ENCODE results near the gene PRR30.
"Not testable (repeated sequence)": the region's sequence is repeated elsewhere in the genome, so short reads cannot be mapped to it uniquely, and the experiment has no call there.

PRR30 gene

GRCh38 chr2:27139310-27139709 lies at the start of gene PRR30:
PRR30 (minus strand) TSS chr2:27139410; CDS start chr2:27138329, 1,081 bp downstream.
- no peak for DNase-seq

- DNase-seq: no peak
Measured at GRCh38 chr2:27186613-27187345, 47.6 kb upstream of the PRR30 start.

GRCh38 chr2:27185331-27186026 lies 46.3 kb upstream of the PRR30 start:
- no peak for DNase-seq

GRCh38 chr2:27184115-27184514 lies 44.9 kb upstream of the PRR30 start:
- DNase-seq: no peak

GRCh38 chr2:27182346-27182745 lies 43.1 kb upstream of the PRR30 start:
- no peak for DNase-seq

- DNase-seq: no peak
Measured at GRCh38 chr2:27179344-27180000, 40.3 kb upstream of the PRR30 start.

GRCh38 chr2:27178469-27178868 lies 39.3 kb upstream of the PRR30 start:
- no peak for DNase-seq

GRCh38 chr2:27177441-27178351 lies 38.5 kb upstream of the PRR30 start:
- DNase-seq: no peak

- DNase-seq: not testable (repeated sequence)
Measured at GRCh38 chr2:27175781-27176180, 36.6 kb upstream of the PRR30 start.

GRCh38 chr2:27175330-27175729 lies 36.1 kb upstream of the PRR30 start:
- no peak for DNase-seq

- DNase-seq: no peak
Measured at GRCh38 chr2:27174638-27175037, 35.4 kb upstream of the PRR30 start.

- no peak for DNase-seq
Measured at GRCh38 chr2:27171351-27171848, 32.2 kb upstream of the PRR30 start.

GRCh38 chr2:27170581-27171337 lies 31.5 kb upstream of the PRR30 start:
- no peak for DNase-seq

GRCh38 chr2:27164960-27165763 lies 26.0 kb upstream of the PRR30 start:
- no peak for DNase-seq

- DNase-seq: no peak
Measured at GRCh38 chr2:27162151-27163121, 23.2 kb upstream of the PRR30 start.

GRCh38 chr2:27160191-27160590 lies 21.0 kb upstream of the PRR30 start:
- DNase-seq: no peak

- DNase-seq: no peak
Measured at GRCh38 chr2:27159271-27159670, 20.1 kb upstream of the PRR30 start.

GRCh38 chr2:27158468-27158867 lies 19.3 kb upstream of the PRR30 start:
- no peak for DNase-seq

- DNase-seq: no peak
Measured at GRCh38 chr2:27155069-27155520, 15.9 kb upstream of the PRR30 start.

GRCh38 chr2:27154488-27154887 lies 15.3 kb upstream of the PRR30 start:
- DNase-seq: no peak
